GM21576 (cell line): Measurements from ENCODE around the gene PDCD5.
"Not testable (repeated sequence)": the region's sequence is repeated elsewhere in the genome, so short reads cannot be mapped to it uniquely, and the experiment has no call there.

Experiments
- ATAC-seq: cut with Tn5 transposase; IDR thresholded peaks from one replicate; pipeline ENCODE4 v1.9.1; 2021; ENCODE audit warnings: mild to moderate bottlenecking, moderate library complexity; ENCODE audit not compliant: unreplicated experiment

PDCD5 gene

DNA sequence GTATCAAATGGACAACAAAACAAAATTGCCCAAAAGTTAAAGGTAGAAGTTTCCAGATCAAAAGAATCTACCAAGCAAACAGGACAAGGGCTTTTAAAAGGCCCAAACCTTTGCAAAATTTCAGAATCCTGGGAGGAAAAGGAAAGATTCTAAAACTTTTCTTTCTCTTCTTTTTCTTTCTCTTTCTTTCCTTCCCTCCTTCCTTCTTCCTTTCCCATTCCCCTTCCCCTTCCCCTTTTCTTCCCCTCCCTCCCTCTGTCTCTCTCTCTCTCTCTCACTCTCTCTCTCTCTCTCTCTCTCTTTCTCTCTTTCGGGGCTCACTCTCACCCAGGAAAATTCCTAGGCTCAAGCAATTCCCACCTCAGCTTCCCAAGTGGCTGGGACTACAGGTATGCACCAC is 4.2 kb upstream of the PDCD5 start:
- no peak for ATAC-seq

DNA sequence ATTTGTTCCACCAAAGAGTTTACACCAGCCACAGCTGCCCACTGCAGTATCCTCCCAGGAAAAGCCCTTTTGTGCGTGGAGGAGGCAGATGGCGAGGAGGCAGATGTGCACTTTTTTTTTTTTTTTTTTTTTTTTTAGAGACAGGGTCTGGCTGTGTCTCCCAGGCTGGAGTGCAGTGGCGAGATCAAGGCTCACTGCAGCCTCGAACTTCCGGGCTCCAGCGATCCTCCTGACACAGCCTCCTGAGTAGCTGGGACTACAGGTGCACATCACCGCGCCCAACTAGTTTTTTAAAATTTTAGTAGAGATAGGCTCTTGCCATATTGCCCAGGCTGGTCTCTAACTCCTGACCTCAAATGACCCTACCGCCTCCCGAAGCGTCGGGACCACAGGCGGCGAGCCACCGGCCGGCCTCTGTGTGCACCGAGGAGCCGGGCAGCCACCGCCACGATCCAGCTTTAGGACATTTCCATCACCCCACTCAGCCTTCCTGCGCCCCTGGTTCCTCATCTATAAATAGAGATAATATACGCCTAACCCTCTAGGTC is 563 bp upstream of the PDCD5 start:
- ATAC-seq: peak; percentile 9

DNA sequence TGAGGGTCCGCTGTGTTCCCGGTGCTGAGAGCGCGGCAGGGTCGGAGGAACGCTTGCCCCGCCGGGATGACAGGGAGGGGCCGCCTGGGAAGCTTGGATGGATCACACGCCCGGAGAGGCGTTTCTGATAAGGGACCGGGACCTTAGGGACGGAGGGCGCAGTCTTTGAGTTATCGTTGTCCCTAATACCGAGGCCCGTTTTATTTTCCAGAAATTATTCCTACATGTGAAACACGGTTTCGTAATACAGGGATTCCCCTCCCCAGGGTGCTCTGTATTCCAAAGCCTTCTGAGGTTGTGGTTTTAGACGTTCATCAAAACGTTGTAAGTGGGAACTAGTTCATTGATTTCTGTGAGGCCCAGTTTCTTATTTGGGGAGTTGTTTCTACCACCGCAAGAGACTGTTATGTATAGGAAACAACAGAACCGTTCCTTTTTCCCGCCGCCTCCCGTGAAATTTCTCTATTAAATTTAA is 752 bp downstream of the PDCD5 start:
- ATAC-seq: peak; percentile 12

DNA sequence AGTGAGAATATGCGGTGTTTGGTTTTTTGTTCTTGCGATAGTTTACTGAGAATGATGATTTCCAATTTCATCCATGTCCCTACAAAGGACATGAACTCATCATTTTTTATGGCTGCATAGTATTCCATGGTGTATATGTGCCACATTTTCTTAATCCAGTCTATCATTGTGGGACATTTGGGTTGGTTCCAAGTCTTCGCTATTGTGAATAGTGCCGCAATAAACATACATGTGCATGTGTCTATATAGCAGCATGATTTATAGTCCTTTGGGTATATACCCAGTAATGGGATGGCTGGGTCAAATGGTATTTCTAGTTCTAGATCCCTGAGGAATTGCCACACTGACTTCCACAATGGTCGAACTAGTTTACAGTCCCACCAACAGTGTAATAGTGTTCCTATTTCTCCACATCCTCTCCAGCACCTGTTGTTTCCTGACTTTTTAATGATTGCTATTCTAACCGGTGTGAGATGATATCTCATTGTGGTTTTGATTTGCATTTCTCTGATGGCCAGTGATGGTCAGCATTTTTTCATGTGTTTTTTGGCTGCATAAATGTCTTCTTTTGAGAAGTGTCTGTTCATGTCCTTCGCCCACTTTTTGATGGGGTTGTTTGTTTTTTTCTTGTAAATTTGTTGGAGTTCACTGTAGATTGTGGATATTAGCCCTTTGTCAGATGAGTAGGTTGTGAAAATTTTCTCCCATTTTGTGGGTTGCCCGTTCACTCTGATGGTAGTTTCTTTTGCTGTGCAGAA is 6.9 kb downstream of the PDCD5 start:
- not testable (repeated sequence) for ATAC-seq

DNA sequence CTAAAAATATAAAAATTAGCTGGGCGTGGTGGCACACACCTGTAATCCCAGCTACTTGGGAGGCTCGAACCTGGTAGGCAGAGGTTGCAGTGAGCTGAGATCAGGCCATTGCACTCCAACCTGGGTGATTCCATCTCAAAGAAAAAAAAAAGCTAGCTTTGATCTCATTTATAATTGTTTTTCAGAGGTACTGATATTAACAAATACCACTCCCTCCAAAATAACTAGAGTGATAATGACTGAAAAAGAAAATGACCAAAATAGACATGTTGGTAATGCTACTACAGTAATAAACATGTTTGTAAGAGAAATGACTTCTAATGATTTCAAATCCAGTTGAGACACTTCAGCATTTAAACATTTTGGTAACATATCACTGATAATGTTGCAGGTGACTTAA is 13.0 kb downstream of the PDCD5 start:
- no peak for ATAC-seq

DNA sequence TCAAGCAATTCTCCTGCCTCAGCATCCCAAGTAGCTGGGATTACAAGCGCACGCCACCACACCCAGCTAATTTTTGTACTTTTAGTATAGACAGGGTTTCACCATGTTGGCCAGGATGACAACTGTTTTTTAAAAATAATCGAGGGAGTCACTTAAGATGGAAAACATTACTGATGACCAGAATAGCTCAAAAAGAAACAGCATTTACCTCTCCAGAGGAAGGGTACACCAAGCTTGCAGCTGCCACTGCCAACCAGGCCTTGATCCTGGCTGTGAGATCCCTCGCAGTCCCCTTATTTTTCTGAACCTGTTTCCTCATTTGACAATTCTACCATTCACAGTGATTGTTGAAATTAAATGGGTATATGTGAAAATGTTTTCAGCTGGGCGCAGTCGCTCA is 14.5 kb downstream of the PDCD5 start:
- no peak for ATAC-seq

DNA sequence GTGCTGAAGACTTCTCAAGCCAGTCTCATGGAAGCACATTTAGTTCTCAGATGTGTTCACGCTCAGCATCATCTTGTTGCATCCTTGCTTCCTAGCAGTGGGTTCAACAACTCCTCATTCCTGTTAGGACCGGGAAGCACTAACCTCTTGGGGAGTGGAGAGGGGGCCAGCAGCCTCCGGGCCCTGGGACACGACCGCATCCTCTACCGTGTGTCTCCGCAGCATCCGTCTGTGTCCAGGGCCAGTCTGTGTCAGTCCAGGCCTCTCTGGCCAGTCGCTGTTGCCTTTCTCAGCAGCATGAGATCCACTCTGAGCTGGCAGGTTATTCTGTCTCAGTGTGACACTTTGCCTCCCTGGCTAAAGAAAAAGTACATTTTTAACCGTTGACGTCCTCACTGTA is 17.0 kb downstream of the PDCD5 start:
- no peak for ATAC-seq

DNA sequence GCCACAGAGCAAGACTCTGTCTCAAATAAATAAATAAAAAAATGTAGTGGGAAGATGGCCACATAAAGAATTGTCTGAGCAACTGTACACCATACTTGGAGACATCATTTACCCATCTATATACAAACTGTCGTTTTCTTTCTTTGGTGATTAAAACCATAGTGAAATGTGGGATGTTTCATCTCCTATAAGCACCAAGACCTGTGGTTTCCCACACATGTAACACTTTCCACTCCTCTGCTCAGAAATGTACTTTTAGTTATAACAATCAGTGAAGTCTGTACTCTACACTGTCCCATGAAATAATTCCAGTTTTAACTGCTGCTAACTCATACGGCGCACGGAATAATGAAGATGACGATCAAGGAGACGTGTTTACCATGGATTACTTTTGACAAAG is 18.3 kb downstream of the PDCD5 start:
- no peak for ATAC-seq

DNA sequence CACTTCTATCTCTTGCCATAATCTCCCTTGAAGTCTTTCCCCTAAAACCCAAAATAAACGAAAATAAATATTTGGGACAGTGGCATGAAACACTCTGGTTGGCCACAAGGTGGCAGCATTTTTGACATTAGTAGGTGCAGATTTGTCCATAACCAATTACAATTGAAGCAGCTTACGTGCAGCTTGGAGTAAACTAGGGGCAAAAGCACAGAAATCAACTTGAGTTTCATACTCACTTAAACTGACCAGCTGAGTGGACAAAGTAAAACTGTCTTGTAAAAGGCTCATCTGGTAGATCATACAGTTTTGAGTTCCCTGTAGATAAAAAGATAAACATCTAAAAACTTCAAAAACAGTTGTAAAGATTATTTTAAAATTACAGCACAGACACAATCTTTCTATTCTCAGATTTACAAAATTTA is 18.8 kb downstream of the PDCD5 start:
- ATAC-seq: no peak

DNA sequence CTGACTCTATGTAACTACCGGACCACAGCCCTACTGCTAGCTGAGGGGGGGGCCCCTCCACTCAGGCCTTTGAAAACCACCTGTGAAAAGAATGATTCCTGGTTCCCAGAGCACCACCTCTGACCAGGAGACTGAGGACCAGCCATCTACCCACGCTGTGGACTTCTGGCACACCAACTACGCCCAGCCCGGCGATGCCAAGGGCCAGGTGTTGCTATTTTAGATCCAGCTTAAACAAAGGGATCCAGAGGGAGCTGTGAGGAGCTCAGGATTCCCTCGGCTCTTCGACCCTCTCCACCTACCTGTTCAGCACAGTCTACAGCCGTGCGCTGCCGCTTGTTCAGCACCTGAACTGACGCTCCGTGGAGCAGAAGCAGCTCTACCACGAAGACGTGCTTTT is 23.0 kb downstream of the PDCD5 start:
- no peak for ATAC-seq

DNA sequence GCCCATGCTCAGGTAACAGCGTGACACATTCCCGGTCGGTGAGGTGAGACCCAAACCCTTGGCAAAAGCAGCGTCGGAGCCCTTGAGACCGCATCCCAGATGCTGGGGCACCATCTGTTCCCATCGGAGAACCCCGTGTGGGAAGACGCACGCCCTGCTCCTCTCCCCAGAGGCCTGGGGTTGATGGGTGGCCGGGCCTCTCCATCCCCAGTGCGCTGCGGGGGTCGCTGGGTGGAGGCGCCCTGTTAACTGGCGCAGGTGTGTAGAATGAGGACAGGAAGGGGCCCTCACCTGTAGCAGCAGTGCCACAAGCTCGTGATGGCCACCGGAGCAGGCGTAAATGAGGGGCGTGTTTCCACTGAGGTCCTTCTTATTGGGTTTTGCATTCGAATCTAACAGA is 24.6 kb downstream of the PDCD5 start:
- no peak for ATAC-seq

DNA sequence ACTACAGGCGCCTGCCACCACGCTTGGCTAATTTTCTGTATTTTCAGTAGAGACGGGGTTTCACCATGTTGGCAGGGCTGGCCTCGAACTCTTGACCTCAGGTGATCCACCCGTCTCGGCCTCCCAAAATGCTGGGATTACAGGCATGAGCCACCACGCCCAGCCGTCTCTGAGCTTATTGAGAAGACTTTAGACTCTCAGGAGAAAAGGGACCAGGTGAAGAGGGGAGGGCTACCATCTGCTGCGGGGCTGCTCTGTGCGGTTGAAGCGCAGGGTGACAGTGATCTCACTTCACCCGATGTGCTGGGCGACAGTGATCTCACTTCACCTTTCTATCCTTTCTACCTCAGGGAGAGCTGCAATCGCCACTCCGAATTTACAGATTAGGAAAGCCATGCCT is 25.3 kb downstream of the PDCD5 start:
- no peak for ATAC-seq

DNA sequence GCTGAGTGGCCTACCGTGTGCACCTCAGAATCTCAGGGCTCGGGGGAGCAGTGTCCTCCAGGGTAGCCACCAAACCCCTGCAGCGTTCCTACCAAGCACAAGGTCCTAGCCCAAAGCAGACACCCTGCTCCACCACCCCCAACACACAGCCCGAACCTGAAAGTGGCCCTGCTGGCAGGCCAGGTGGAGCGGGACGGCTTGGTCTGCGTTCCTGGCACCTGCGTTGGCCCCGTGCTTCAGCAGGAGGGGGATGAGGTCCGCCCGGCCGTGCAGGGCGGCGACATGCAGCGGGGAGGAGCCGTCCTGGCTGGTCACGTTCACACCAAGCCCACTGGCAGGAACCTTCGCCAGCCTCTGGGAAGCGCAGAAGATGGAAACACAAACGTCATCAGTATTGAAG is 26.5 kb downstream of the PDCD5 start:
- no peak for ATAC-seq

DNA sequence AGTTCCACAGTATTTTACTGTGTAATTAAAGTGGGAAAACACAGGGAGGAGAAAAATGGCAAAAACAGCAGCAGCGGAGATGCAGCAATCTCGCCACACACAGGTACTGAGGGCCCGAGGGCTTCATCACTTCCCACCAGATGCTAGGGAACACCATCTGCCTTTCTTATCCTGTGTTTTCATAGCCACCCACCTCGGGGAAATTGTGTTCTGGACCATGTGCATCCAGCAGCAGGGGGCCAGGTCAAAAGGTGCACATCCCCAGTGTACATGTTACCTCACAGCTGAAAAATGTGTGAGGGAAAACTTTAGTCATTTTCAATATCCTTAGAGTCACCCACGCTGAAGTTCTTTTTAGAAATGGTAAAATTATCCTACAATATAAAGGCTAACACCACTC is 30.2 kb downstream of the PDCD5 start:
- no peak for ATAC-seq

DNA sequence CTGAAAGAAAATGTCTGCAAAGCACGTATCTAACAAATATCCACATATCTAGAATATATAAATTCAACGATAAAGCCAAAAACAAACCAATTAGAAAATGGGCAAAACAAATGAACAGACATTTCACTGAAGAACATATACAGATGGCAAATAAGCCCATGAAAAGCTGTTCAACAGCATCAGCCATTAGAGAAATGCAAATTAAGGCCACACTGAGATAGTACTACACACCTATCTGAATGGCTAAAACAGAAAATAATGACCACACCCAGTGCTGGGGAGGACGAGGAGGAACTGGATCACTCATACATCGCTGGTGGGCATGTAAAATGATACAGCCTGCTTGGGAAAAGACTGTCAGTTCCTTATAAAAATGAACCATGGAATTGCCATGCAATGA is 32.0 kb downstream of the PDCD5 start:
- ATAC-seq: no peak

DNA sequence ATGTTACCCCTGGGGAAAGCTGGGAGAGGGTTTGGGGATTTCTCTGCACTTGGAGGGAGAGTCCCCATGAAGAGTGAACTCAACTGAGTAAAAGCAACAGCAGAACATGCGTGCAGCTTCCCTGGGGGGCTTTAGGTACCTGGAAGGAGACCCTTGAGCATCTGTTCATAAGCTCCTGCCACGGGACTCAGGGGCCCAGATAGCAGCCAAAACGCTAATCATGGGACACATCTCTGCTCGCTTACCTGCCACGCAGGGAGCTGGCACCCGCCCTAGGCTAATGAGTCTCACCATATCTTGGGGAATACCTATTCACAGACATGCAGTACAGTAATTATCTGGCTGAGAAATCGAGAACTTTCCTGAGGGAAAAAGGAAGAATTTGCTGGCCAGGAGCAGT is 33.9 kb downstream of the PDCD5 start:
- ATAC-seq: no peak

DNA sequence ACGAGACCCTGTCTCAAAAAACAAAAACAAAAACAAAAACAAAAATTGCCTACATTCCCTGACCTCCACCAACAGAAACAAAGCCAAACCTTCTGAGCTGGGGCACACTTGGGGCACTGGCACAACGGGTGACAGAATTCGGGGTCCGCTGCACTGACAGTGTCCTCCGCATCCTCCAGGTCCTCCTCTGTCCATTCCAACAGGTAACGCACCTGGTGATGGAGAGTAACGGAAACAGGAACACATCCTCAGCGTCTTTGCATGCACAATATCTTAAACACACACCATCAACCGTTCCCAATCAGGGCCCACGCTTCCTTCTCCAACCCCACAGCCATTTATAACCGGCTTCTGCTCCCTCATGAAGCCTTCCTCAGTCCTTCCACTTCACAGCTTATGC is 34.6 kb downstream of the PDCD5 start:
- ATAC-seq: no peak

DNA sequence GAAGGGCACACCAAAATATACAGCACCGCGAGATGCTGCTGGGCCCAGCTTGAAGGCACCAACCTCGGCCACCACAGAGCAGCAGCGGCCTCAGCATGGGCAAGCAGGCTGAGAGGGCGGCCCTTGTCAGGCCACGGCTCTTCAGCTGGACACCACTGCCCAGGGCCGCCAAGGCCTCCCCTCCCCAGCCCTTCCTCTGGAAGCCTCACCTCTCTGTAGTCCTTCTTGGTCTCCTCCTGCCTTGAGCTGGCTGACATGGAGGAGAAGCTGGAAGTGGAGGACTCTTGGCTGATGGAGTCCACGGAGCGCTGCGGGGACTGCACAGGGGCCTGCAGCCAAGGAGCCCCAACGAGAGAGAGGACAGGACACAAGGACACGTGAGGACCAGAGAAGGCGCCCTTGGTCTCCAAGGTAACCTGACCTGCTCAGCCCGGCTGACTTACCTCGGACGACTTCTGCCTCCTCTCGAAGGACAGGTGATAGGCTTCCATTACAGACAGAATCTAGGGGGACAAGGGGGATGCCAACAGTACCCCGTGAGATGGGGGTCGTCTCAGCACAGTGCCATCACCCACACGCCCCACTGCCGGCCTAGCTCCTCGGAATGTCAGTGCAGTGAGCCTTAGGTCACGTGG is 38.2 kb downstream of the PDCD5 start:
- ATAC-seq: no peak

DNA sequence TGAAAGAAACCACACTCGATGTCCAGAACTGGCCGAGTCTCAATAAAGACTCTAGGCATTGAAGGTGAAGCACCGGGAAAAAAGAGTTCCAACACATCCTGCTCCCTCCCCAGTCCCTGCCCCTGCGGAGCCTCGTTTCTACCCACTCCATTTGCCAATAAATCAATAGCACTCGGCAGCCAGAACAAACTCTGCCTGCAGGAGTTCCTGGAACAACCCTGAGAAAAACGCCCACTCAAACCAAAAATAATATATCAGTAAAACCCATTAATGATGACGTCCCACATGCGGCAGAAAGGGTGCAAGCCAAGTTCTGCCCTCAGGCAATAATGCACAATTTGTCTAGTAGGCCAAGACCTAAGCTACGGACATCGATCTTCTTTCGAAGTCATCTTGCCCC is 41.0 kb downstream of the PDCD5 start:
- no peak for ATAC-seq

DNA sequence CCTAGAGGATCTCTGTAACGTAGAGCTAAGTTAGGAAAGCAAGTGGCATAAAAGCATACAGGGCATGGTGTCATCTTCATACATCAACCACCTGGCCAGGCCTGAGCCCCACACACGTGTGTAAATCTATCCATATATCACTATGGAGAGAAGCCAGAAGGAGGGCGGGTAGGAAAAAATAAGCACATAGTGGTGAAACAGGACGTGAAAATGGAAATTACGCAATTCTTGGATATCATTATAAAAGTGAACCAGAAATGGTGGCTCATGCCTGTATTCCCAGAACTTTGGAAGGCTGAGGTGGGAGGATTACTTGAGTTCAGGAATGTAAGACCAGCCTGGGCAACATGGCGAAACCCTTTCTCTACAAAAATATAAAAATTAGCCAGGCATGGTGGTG is 43.4 kb downstream of the PDCD5 start:
- no peak for ATAC-seq

DNA sequence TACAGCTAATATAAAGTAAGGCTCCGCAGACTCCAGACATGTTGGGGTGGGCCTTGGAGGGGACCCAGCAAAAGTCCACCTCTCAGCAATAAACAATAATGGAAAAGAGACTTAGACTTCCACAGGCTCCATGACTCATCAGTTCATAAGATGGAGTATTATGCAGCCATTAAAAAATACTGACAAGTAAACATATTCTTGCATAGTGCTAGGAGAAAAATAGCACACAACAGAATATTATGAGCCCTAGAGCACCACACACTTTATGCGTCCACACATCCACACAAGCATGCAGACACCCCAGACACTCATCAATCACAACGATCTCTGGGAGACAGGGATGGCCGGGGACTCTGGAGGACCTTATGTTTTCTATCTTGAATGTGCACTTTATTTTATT is 46.0 kb downstream of the PDCD5 start:
- ATAC-seq: no peak

DNA sequence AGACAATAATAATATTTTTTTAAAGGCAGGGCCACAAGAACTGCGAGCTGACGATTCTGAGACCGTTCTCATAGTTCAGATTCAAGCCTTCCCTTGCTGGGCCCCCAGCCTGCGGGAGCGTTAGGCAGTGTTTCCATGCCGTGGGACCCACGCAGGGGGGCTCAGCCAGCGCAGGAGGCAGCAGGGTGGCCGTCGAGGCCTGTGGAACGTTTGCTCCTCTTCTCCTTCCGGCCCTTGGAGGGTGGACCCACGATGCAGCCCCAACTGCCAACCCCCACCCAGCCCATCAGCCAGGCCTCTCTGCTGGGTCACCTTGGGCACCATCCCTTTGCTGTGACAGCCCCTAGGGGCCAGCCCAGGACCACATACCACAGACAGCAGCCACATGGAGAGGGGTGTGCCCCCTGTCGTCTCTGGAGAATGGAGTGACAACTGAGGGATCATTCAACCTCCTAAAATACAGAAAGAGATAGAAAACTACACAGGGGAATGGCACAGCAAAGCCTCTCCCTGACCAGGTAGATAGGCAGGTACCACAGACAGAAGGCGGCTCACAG is 46.8 kb downstream of the PDCD5 start:
- ATAC-seq: no peak
